ENCODE results near the gene MTMR2.

Gene MTMR2

DNA sequence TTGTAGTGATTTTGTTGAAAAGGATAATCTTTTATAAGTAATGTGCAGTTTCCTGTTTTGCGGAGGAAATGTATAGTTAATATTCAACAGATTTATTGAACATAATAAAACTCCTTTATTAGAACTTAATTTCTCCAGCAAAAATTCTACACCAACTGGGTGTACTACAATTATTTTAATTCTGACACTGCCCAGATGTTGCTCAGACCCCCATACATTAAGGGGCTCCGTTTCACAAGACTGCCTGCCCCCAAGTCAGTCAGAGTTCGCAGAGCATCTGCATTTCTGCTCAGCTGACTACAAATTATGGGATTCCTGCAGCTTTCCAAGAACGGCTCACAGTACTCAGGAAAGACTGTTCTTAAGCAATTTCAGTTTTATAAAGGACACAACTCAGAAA is 127.4 kb downstream of the MTMR2 start:
- Mint-ChIP-seq H3K4me1 (ENCODE audit: low read depth) (peaks cover 30% of the 10 kb centered on the region), H3K27ac (no peak overlapping the region), H3K4me3 (no peak overlapping the region), H3K27me3 (ENCODE audit: low read depth) (no peaks in the 10 kb centered on the region), H3K9me3 (no peaks in the 10 kb centered on the region), H3K36me3 (ENCODE audit: low read depth) (peaks cover 18% of the 10 kb centered on the region)

DNA sequence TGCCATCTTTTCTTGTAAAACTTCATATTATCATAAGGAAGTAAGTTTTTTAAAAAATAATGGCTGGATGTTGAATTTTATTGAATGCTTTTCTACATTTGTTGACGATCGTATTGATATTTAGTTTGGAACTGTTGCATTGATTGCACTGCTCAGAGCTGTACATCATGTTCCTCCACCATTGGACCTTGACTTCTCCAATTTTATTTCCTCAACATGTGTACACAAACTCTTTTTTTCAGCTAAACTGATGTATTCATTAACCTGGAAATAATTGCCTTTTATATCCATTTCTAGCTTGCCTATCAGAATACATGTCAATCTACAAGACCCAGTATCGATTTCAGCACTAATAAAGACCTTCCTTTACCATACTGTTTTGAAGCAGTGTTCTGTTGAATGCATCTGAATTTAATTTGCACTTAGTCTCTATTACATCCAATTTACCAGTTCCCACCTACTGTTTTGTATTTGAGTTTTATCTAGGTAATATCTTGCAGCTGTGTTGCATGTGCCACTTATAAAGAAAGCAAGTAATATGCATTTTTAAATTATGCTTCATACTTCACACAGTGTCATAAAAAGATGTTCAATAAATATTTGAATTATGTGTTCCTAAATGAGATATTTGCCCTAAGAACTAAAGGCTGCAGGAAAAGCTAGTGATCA is 128.1 kb downstream of the MTMR2 start:
- Mint-ChIP-seq H3K27me3 (ENCODE audit: low read depth) (no peaks in the 10 kb centered on the region), H3K27ac (no peak overlapping the region), H3K36me3 (ENCODE audit: low read depth) (peaks cover 18% of the 10 kb centered on the region), H3K9me3 (no peaks in the 10 kb centered on the region), H3K4me3 (no peak overlapping the region), H3K4me1 (ENCODE audit: low read depth) (peaks cover 32% of the 10 kb centered on the region)

DNA sequence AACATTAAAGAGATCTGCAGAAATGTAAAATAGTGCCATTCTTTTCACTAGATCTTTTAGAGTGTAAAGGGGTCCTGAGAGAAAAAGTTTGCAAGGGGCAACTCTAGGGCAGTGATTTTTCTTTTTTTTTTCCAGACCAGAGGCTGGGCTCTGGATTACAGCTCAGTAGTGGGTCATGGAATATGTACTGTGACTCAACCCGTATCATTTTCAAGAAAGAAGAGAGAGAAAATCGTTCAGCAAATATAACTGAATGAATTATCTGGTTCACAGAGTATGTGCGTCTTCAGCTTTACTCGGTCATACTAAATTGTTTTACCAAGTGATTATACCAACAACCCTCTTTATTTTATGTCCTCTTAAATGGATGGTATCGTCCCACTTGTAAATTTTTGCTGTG is 129.8 kb downstream of the MTMR2 start:
- Mint-ChIP-seq H3K36me3 (ENCODE audit: low read depth) (peaks cover 5% of the 10 kb centered on the region), H3K27me3 (ENCODE audit: low read depth) (no peaks in the 10 kb centered on the region), H3K27ac (no peak overlapping the region), H3K4me1 (ENCODE audit: low read depth) (peaks cover 27% of the 10 kb centered on the region), H3K4me3 (no peak overlapping the region), H3K9me3 (no peaks in the 10 kb centered on the region)

DNA sequence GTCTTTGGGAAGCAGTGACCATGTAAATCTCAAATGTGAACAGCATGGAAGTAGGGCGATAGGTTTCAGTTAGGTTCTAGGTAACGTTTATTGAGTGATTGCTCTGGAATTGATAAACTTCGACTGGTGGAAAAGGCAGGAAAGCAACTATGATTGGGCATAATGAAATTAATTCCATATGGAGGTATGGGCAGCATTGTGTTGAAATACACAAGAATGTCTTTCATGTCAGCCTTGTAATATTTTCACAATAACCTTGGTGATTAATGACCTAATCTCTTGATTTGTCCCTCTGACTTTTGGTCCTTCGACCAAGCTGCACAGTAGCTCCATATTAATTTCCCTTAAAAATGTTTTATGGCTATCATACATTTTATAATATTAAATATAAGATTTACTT is 130.8 kb downstream of the MTMR2 start:
- no peaks in the 10 kb centered on the region for H3K9me3 Mint-ChIP-seq
- peaks cover 8% of the 10 kb centered on the region for H3K36me3 Mint-ChIP-seq (ENCODE audit: low read depth)
- H3K27me3 Mint-ChIP-seq (ENCODE audit: low read depth), result no peaks in the 10 kb centered on the region
- peaks cover 33% of the 10 kb centered on the region for H3K4me1 Mint-ChIP-seq (ENCODE audit: low read depth)
- no peak overlapping the region for H3K27ac Mint-ChIP-seq
- H3K4me3 Mint-ChIP-seq, result no peak overlapping the region

DNA sequence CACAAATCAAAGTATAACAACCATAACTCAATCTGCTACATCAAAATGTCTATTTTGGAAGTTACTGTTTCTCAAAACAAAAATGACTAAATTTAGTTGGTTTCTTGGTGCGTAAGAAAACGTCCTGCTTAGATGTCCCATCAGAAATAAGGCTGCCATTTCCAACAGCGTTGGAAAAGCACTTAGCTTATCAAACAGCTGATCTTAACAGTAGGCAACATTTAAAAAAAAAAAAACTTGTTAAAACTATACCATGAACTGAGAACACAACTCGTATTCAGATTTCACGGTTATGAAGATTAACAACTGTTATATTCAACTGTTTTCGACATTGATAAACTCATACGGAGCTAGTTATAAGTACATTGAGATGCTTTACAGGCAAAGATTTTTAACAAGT is 131.2 kb downstream of the MTMR2 start:
- H3K4me1 Mint-ChIP-seq (ENCODE audit: low read depth), result peaks cover 37% of the 10 kb centered on the region
- H3K27ac Mint-ChIP-seq, result no peak overlapping the region
- no peaks in the 10 kb centered on the region for H3K27me3 Mint-ChIP-seq (ENCODE audit: low read depth)
- no peaks in the 10 kb centered on the region for H3K9me3 Mint-ChIP-seq
- H3K4me3 Mint-ChIP-seq, result no peak overlapping the region
- peaks cover 12% of the 10 kb centered on the region for H3K36me3 Mint-ChIP-seq (ENCODE audit: low read depth)

DNA sequence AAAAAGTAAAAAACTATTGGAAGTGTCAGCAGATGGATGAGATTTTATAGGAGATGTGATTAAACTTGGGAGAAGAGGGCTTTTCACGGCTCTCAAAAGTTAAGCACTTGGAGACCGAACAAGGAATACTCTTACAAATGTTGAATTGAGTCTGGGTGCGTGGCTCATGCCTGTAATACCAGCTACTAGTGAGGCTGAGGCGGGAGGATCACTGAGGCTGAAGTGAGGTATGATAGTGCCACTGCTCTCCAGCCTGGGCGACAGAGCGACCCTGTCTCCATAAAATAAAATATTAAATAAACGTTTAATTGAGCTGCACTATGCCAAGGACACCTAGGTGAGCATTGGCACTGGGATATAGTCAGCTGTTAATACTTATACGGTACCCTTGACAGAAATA is 131.7 kb downstream of the MTMR2 start:
- Mint-ChIP-seq H3K36me3 (ENCODE audit: low read depth) (peaks cover 12% of the 10 kb centered on the region), H3K27me3 (ENCODE audit: low read depth) (no peaks in the 10 kb centered on the region), H3K27ac (peak overlapping the region; percentile 100), H3K4me3 (peak overlapping the region; percentile 94), H3K9me3 (no peaks in the 10 kb centered on the region), H3K4me1 (ENCODE audit: low read depth) (peaks cover 37% of the 10 kb centered on the region)

DNA sequence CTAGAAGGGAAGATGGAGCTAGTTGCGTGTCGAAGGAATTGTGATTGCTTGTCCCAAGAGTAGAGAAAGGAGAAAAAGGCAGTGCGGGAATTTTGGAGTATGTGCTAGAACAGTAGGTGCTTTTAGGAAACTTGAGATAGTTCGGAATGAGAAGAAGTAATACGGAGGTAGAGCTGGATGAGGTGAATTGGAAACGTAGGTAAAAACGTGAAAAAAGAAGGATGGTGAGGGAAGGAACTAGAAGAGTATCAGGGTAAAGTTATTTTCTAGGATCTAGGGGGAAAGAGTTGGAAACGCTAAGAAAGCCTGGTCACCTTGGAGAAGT is 132.2 kb downstream of the MTMR2 start:
- Mint-ChIP-seq H3K4me1 (ENCODE audit: low read depth) (peaks cover 37% of the 10 kb centered on the region), H3K27ac (peak overlapping the region; percentile 100), H3K36me3 (ENCODE audit: low read depth) (peaks cover 12% of the 10 kb centered on the region), H3K9me3 (no peaks in the 10 kb centered on the region), H3K4me3 (peak overlapping the region; percentile 94), H3K27me3 (ENCODE audit: low read depth) (no peaks in the 10 kb centered on the region)

DNA sequence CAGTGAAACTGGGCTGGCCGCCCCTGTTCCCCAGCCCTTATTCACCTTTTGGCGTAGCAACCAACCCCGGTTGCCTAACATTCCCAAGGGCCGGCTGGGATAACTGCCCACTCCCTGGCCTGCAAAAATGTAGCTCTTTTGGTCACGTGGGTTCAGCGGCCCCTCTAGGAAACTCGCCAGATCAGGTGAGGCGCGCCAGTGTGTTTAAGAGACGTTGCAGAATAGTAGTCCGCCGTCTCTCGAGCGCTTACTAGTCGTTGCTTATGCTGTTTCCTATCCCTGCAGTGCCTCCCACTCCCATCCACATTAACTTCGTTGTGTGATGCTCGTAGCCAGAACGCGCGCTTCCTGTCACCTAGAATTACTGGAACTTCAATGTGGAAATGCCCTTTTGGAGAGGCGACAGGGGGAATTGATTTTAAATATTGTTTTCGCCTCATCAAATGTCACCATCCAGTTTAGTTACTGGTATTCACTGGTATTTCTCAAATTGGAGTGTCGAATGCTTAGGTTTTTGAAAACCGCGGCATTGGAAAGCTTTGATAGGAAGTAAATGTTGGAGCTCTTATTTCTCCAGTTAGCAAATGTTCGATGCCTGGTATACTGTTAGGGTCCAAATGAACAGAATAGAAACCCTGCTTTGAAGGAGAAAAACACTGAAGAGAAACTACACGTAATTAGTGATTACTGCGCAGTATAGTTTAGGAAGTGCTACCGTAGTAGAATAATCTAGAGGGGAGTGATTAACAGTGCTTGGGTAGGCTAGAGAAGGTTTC is 132.8 kb downstream of the MTMR2 start:
- Mint-ChIP-seq H3K9me3 (no peaks in the 10 kb centered on the region), H3K4me1 (ENCODE audit: low read depth) (peaks cover 36% of the 10 kb centered on the region), H3K36me3 (ENCODE audit: low read depth) (peaks cover 17% of the 10 kb centered on the region), H3K27me3 (ENCODE audit: low read depth) (no peaks in the 10 kb centered on the region), H3K4me3 (peak overlapping the region; percentile 94), H3K27ac (peak overlapping the region; percentile 100)

DNA sequence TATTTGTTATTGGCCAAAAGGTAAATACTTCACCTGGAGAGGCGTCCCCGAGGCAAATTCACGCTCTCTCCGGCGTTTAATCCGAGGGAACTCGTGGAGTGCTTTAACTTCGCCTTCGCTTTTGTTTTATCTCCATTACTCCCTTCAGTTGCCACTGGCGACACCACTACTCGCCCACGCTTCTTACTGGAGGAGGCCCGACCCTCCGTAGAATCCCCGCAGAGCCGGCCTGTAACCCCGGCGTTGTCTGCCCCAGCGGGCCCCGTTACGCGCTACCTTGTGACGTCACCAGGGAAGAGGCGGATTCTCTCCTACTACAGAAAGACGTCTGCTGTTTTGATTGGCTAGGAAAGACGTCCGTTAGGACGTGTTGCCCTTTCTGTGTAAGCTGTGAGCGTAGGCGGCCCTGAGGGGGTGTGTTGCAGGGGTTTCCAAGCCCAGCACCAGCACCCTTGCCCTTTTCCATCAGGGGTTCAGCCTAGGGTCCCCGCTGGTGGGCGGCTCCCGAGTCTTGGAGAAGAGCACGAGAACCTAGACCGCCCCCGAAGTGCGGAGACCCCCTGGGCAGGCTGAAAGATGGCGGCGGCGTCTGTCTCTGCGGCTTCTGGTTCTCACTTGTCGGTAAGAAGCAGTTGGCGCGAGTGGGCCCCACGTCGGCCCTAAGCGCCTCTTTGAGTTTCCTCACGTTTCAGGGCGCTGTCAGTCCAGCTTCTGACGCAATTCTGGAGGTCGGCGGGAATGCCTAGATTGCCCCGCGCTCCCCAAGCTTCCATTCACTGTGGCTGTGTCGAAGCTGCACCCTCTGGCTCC is 133.6 kb downstream of the MTMR2 start, which contains the start of gene CEP57:
CEP57 (plus strand) TSS at position 376 of the 810 bp plus-strand sequence; CDS start at position 577, 201 bp downstream.
- Mint-ChIP-seq H3K4me1 (ENCODE audit: low read depth) (peaks cover 42% of the 10 kb centered on the region), H3K27ac (peak within 1 kb of the TSS; percentile 100), H3K4me3 (peak within 1 kb of the TSS; percentile 94), H3K36me3 (ENCODE audit: low read depth) (peaks cover 24% of the 10 kb centered on the region), H3K27me3 (ENCODE audit: low read depth) (no peaks in the 10 kb centered on the region), H3K9me3 (no peaks in the 10 kb centered on the region)

DNA sequence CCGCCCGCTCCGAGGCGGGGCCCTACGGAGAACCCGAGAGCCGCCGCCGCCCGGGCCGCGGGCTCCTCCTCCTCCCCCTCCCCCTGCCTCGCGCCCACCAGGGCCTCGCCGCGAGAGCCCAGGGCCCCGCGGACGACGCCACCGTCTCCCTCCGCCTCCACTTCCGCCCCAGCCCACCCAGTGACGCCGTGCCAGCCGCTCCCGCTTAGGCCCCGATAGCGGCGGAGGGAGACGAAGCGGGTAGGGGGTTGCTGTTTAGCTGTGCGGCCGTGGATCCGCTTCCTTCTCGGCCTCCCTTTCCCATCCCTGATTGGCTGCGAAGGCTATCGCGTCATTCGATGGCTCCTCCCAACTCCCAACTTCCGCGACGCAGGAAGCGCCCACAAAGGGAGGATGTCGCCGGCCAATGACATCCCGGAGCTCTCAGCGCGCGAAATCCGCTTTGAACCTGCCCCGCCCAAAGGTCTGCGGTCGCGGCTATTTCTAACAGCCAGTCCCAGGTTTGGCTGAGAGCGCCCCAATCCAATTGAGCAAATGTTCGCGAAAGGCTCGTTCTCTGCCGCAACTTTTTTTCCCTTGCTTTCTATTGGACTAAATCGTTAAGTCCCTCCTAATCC is 134.3 kb downstream of the MTMR2 start, which contains the start of gene FAM76B:
FAM76B (minus strand) TSS at position 277 of the 617 bp plus-strand sequence. CDS start 304 bp downstream, outside the sequence.
- Mint-ChIP-seq H3K36me3 (ENCODE audit: low read depth) (peaks cover 26% of the 10 kb centered on the region), H3K4me1 (ENCODE audit: low read depth) (peaks cover 44% of the 10 kb centered on the region), H3K27me3 (ENCODE audit: low read depth) (no peaks in the 10 kb centered on the region), H3K27ac (peak within 1 kb of the TSS; percentile 100), H3K4me3 (peak within 1 kb of the TSS; percentile 94), H3K9me3 (no peaks in the 10 kb centered on the region)

DNA sequence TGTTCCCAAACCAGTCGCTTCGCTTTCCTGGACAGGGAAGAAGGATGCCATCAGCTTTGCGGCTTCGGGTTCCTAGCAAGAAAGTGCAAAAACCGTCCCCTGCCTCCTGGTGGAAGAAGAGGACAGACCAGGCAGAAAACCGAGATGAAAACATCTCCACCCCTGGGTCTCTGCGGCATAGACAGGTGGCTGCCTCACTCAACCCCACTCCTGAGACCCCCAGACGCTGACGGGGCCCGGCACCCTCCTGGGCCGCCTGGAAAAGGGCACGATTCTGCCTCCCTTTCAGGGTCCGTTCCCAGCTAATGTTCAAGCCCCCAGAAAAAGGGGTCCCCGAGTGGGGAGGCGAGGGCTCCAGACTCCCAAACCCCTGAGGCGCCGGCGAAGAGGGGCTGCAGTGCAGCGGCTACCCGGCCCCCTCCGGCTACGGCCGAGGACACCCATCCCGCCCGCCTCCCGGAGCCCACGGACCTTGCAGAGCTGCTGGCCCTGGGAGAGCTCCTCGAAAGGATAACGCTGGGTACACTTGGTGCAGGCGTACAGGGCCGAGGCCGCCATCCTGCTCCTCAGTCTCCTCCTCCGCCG is 134.9 kb downstream of the MTMR2 start:
- Mint-ChIP-seq H3K27me3 (ENCODE audit: low read depth) (no peaks in the 10 kb centered on the region), H3K4me1 (ENCODE audit: low read depth) (peaks cover 44% of the 10 kb centered on the region), H3K9me3 (no peaks in the 10 kb centered on the region), H3K4me3 (peak overlapping the region; percentile 94), H3K27ac (peak overlapping the region; percentile 88), H3K36me3 (ENCODE audit: low read depth) (peaks cover 28% of the 10 kb centered on the region)

All from T-helper 1 cell treated with Interleukin-12 subunit alpha and Interleukin-12 subunit beta and Interleukin-4 antibody, amounts not matched to agents 30 μg/mL and 1 μg/mL, for 36 hours (primary cell).